ENCODE results near the gene CDK2.
A peak's percentile ranks its signal among the peaks of the same experiment; 100 is the strongest.
"Not testable (repeated sequence)": the region's sequence is repeated elsewhere in the genome, so short reads cannot be mapped to it uniquely, and the experiment has no call there.

Gene CDK2

DNA sequence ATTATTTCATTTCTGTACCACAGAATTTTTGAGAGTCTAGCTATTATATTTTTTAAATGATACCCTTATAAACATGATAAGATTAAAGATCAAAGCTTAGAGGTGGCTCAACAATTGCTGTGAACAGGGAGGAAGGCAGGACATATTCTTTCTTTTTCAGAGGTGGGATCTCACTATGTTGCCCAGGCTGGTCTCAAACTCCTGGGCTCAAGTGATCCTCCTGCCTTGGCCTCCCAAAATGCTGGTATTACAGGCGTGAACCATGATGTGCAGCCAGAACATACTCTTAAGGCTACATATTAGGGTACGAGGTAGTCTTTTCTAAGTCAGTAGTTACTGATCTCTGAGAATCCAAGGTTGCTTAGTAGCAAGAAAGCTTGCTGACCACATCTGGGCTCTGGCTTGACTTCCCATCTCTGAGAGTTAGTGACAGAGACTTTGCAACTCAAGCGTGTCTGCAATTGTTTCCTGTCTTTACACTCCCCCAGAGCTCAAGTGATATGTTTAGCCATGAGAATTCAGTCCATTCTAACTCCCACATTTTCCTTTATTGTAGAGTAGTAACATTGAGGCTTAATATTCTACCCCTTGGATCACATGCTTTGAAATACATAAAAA lies 15.8 kb downstream of the CDK2 start:
- DNase-seq (ENCODE audit: low spot score): no peak

DNA sequence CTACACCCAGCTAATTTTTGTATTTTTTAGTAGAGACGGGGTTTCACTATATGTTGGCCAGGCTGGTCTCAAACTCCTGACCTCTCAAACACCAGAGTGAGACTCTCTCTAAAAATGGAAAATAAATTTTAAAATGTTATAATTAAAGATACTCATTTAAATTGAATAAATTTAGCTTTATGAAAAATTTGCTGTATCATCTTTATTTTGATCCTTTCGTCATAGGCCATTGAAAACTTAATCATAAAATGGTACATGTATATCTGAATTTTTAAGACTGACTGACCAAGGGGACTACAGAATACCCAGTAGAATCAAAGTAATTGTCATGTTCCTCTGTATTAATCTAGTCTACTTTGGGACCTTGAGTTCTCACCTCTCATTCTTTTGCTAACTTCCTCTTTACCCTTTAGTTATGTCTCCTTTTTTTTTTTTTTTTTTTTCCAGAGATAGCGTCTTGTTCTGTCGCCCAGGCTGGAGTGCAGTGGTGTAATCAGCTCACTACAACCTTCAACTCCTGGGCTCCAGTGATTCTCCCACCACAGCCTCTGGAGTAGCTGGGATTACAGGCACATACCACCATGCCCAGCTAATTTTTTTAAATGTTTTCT lies 16.7 kb downstream of the CDK2 start:
- no peak for DNase-seq (ENCODE audit: low spot score)

DNA sequence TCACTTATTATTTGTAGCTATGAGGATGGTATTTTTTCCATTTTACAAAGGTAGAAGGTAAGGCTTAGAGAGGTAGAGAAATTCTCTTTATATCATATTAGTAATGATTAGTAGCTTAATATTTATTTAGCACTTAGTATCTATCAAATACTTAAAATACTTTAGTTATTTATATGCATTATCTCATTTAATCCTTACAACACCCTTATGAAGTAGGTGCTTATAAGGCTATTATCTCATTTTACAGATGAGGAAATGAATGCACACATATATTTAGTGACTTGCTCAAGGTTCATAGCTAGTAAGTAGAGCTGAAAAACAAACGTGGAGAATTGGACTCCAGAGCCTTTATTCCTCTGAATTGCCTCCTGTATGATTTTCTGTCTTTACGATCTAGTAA lies 18.2 kb downstream of the CDK2 start:
- no peak for DNase-seq (ENCODE audit: low spot score)

DNA sequence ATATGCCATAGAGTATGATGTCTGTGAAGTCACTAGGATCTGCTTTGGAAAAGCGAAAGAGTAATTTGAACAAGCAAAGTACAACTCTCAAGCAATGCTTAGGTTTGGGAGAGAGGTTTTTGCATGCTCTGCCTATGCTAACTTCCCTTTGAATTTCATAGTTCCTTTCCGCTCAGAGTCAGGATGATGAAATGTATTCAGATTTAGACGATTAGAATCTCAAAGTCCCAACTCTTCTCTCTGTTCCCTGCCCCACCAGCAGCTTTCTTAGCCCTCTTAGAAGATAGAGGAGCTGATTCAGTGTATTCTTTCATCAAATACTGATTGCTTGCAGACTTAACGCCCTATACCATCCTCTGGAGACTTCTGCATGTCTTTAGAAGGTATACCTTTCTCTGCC lies 18.7 kb downstream of the CDK2 start:
- no peak for DNase-seq (ENCODE audit: low spot score)

DNA sequence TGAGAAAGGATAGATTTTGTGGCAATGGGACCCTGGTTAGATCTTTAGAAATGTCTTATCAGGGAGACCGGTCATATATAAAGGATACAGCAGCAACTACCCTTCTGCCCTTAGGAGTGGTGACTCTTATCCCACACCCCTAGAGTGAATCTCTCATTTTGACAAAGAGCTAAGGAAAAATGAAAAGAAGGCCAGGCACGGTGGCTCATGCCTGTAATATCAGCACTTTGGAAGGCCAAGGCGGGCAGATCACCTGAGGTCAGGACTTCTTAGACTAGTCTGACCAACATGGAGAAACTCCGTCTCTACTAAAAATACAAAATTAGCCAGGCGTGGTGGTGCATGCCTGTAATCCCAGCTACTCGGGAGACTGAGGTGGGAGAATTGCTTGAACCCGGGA lies 19.3 kb downstream of the CDK2 start:
- DNase-seq (ENCODE audit: low spot score): not testable (repeated sequence)

DNA sequence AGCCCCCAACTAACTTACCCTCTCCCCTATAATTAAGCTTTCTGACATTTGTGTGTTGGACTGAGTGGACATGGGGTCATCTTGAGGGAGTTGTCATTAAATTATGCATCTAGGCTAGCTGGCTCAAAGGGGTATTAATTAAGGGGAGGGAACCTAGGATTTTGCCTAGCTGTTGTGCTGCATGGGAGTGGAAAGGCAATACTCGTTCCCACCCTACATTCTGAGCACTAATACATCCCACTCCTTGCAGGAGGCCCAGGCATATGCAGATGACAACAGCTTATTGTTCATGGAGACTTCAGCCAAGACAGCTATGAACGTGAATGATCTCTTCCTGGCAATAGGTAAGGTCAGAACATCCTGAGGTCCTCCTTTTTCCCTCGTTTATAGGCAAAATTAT lies 24.5 kb downstream of the CDK2 start:
- no peak for DNase-seq (ENCODE audit: low spot score)

DNA sequence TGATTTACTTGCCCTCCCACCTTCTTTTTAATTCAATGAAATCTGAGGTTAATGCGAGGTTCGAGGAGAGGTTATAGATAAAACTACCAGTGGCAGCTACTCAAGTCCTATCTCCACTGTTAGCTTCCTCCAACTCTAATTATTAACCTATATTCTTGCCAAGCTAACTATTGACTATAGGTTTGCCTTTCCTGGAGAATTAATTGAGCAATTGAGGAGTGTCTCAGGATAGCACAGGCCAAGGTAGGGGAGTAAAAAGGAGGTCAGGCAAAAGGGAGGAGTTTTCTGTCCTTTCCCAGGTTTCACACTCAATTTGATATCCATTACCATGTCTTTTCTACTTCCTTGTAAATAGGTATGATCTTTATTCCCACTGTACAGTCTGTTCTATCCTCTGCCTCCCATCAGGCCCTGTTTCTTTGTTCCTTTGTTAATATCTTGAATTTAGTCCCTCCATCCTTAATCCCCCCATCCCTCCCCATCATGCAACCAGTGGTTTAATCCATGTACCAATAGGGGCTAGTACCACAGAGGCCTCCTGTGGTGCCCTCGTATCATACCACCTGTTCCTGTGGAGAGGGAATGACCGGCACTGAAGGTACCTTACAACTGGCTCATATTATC lies 26.7 kb downstream of the CDK2 start:
- DNase-seq (ENCODE audit: low spot score): no peak

DNA sequence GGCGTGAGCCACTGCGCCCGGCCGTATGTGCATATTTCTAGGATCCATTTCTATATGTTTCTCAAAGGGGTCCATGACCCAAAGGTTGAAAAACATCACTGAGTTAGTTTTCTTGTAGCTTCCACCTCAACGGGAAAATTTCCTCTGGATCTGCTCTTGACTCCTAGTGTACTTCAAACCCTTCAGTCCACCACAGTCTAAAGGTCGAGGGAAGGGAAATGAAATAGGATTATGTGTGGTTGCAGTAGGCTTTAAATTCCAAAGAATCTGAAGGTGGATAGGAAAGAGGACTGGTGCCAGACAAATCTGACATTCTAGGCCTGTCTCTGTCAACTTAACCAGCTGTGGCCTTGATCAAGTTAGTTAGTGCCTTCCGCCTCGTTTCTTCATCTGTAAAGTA lies 28.7 kb downstream of the CDK2 start:
- no peak for DNase-seq (ENCODE audit: low spot score)

DNA sequence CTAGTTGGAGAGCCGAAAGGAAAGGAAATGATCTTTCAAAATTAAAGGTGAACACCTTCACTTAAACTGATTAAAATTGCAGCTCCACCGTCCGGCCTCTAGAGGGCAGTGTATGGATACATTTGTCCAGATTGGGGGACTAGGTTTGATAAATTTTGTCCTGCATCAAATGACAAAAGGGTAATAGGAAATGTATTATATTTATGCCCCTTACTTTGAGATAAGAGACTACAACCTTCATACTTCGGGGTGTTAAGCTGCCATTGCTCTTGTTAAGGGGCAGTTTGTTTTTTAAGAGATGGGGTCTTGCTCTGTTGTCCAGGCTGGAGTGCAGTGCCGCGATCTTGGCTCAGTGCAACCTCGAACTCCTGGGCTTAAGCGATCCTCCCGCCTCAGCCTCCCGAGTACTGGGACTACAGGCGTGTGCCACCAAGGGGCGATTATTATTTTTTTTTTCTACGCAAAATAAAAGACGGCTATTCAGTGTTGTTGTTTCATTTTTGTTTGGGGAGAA lies 29.6 kb downstream of the CDK2 start:
- peak; percentile 71 for DNase-seq (ENCODE audit: low spot score)

DNA sequence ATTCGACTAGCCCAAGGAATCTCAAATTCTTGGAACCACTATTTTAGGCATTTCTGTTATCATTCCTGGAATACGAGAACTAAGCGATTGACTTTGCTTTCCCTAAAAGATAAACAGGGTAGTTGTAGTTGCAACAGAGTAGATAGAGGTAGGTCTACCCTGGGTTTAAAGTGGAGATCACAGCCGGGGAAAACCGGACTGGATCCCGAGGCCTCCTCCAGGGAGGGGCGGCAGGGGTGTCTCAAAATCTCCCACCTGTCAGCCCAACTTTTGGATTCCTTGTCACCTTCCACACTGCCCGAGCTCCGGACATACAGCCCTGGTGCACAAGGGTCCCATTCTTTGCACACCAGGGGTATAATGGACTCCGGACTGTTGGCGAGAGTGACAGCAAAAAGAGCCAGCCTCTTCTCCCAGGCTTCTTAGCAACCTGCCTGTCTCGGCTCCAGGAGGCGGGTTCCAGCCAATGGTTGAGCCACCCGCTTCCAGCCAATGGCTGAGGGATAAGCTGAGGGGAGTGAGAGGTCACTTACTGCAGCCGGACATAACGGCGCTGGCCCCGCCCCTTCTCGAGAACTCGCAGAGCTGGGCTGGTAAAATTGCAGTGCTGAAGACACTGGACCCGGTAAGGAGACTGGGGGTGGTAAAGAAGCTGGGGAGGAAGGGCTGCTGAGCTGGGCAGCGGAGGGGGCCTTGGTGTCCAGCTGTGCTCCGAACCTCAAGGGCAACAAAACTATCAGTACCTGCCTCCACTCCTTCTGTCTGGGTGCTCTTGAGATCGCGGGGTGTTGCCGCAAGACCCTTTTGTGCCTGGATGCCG lies 30.3 kb downstream of the CDK2 start, which contains the start of gene SUOX:
Gene SUOX (plus strand): TSS at position 562 of the 820 bp plus-strand sequence. CDS start 4,946 bp downstream, outside the sequence.
- peak; percentile 98 for DNase-seq (ENCODE audit: low spot score)

DNA sequence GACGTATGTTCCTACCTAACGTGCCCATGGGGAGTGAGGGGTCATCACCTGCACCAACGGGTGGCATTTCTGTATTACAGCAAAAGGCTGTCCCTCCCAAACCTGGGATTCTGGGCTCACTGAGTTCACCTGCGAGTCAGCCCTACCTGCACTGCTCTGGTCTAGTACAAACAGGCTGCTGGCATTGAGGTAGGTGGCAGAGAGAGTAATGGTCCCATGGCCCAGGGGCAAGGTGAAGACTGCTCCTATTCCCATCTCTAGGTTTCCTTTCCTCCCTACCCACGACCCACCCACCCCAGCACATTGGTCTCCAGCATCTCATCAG lies 30.9 kb downstream of the CDK2 start:
- DNase-seq (ENCODE audit: low spot score): no peak

DNA sequence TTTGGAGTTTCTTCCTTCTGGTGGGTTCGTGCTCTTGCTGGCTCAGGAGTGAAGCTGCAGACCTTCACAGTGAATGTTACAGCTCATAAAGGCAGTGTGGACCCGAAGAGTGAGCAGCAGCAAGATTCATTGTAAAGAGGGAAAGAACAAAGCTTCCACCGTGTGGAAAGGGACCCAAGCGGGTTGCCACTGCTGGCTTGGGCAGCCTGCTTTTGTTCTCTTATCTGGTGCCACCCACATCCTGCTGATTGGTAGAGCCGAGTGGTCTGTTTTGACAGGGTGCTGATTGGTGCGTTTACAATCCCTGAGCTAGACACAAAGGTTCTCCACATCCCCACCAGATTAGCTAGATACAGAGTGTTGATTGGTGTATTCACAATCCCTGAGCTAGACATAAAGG lies 32.9 kb downstream of the CDK2 start:
- DNase-seq (ENCODE audit: low spot score): not testable (repeated sequence)

DNA sequence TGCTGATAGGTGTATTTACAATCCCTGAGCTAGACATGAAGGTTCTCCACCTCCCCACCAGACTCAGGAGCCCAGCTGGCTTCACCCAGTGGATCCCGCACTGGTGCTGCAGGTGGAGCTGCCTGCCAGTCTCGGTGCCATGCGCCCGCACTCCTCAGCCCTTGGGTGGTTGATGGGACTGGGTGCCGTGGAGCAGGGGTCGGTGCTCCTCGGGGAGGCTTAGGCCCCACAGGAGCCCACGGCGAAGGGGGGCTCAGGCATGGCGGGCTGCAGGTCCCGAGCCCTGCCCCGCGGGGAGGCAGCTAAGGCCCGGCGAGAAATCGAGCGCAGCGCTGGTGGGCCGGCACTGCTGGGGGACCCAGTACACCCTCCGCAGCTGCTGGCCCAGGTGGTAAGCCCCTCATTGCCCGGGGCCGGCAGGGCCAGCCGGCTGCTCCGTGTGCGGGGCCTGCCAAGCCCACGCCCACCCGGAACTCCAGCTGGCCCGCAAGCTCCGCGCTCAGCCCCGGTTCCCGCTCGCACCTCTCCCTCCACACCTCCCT lies 33.4 kb downstream of the CDK2 start:
- DNase-seq (ENCODE audit: low spot score): not testable (repeated sequence)

DNA sequence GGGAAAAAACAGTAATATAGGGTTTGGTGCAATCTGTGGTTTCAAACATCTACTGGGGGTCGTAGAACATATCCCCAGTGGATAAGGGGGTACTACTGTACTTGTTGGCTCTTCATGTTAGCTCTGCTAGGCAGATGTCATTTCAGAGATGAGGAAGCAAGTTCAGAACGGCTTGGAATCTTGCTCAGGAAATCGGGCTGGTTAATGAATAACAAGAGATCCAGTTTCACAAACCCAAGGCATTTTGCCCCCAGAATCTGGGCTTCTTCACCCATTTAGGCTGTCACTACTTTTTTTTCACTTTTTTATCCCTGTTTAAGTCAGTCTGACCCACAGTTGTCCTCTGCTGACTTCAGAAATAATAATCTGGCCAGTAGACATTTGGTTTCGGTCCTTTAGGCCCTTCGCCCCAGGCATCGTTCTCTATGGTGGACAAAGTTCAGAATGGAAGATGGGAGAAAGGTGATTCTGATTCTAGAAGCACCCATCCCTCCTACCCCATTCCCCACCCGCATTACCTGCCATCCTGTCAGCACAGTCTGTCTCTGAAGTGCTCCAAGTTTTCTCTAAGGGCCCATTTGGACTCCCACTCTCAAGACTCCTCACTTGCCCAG lies 35.0 kb downstream of the CDK2 start:
- DNase-seq (ENCODE audit: low spot score): no peak

DNA sequence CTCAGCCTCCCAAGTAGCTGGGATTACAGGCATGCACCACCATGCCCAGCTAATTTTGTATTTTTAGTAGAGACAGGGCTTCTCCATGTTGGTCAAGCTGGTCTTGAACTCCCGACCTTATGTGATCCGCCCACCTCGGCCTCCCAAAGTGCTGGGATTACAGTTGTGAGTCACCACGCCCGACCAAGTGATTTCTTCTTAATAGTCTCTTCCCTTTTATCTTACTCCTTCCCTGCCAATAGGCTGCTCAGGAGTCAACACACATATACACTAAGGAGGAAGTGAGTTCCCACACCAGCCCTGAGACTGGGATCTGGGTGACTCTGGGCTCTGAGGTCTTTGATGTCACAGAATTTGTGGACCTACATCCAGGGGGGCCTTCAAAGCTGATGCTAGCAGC lies 36.7 kb downstream of the CDK2 start:
- DNase-seq (ENCODE audit: low spot score): not testable (repeated sequence)

DNA sequence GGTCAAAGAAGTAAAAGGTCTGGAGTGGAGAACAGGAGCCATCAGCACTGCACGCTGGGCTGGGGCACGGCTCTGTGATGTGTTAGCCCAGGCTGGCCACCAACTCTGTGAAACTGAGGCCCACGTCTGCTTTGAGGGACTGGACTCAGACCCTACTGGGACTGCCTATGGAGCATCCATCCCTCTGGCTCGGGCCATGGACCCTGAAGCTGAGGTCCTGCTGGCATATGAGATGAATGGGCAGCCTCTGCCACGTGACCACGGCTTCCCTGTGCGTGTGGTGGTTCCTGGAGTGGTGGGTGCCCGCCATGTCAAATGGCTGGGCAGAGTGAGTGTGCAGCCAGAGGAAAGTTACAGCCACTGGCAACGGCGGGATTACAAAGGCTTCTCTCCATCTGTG lies 37.6 kb downstream of the CDK2 start:
- DNase-seq (ENCODE audit: low spot score): no peak

DNA sequence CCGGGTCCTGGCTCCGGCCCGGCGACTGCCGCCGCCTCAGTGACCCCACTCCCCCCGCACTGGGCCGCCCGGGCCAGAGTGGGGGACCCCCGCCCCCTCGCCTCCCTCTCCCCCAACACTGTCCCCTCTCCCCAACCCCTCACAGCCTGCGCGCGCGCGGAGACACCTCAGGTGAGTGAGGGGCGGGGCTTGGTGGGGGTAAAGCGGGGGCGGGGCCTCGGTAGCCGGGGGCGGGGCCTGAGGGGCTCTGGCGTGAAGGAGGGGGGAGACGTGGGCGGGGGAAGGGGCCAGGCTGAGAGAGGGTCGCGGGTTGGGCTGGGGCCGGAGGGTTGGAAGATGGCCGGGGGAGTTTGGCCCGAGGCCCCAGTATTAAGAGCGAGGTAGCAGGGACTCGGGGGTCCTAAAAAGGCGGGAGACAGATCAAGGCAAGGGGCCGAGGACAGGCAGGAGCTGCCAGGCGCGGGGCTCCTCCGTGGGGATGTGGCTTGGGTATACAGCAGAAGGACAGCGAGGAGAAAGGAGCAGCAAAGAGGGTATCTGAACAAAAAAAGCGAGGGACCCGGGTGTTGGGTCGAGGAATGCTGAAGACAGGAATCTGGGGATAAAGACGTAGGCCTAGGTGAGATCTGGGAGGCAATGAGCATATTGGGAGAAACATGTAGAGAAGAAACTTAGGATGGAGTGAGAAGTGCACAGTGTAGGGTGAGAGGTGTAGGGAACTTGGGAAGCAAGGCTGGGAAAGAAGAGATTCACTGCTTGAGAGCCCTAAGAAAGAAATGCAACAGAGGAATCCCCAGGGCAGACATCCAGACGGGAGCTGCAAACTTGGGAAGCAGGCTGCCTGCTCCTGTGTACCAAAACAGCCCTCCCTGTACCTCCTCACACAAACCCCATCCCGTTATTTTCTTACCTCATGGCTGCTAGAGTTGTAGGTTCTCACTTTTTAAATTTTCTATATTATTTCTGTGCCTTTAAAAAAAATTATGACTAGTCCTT lies 41.2 kb downstream of the CDK2 start:
- no peak for DNase-seq (ENCODE audit: low spot score)

DNA sequence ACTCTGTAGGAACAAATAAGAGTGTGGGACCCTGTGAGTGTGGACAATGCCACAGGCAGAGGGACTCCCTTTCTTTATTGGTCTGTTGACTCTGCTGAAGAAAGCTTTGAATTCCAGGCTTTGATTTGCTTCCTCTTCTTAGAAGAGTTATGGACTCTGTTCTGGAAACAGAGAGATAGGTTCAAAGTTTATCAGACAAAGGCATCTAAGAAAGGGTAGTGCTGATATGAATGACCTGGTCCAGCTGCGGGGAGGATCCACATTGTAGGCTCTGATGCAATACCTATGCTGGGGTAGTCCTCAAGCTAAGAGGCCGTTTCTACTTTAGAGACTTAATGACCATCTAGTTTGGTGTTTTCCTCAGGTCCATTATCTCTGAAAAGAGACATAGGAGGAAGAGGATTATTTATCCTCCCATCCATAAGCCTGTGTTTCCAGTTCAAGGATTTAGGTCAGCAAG lies 43.5 kb downstream of the CDK2 start:
- DNase-seq (ENCODE audit: low spot score): no peak

DNA sequence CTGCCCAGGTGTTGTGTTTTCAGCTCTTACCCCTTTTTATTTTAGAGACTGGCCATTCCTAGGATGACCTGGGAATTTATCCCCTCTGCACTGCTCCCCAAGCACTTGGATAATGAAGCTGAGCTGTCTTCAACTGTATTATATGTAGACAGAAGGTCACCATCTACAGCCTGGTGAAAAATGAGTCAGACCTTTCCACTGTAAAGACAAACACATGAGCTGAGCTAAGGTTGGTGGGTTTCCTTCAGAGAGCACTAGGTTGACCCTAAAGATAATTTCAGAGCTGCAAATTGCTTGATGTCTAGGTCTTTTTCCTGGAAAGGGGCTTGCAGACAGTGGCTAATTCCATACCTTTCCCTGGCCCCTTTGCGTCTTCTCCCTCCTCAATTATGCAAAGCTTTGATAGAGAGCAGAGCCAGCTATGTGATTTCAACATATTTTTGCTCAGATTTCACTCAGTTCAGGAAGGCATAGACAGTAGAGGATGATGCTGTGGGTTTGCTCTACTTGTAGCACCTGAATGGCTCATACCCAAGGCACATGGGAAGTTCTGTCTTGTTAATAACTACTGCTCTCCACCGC lies 45.0 kb downstream of the CDK2 start:
- no peak for DNase-seq (ENCODE audit: low spot score)

DNA sequence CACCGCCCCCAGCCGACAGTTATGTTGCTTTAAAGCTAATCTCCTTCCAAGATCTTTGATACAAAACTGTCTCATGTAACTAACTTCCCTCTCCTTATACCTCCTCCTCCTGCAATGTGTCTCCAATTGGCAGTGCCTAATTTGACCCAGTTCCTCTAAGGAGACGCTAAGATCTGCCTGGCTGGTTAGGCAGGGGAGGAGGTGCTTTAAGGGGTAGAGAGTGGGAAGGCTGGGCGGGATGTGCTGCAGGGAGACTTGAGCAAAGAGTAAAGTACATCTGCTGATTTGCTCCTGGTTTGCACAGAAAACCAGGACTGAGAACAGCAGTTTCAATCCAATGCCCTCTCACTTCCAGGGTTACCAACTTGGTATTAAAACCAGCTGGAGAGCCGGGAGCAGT lies 46.9 kb downstream of the CDK2 start:
- DNase-seq (ENCODE audit: low spot score): no peak

All from kidney capillary endothelial cell (primary cell).